ENCODE results near the gene ASNSD1. TPM values are rescaled to one million over a fixed set of nuclear protein-coding genes. Genes with fewer than 3 reads are reported as not detected.

Gene ASNSD1
- 95.8 and 99.3 TPM in 2 replicates for total RNA-seq

DNA sequence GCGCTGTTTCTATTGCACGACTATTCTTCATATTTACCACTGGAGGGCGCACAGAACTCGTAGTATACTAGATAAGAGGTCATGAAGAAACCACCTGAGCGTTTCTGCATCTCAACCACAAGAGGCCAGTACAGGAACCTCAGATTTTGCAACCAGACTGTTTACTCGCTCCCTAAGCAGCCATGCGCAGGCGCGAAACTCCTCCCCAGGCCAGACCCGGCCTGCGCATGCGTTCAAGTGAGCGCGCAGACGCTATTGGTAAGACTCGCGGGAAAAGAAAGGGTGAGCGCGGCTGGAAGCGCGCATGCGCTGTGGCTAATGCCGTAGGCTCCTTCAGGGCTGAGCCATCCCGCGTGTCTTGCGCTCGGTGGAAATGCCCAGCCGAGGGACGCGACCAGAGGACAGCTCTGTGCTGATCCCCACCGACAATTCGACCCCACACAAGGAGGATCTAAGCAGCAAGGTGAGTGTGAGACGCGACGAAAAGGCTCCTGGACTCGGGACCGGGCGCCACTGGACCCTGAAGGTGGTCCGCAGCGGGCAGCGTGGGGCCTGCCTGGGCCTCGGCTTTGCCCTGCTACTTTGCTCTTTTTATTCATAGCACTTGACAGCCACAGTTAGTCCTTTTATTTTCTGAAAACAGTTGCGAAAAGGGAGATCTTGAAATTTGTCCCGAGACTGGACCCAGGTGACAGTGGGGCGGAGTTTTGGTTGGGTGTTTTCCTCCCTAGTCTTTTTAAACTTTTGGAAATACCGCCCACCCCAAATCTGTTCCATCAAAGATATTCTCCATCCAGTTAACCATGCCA is at the start of gene ASNSD1:
TSS of gene ASNSD1 (plus strand) at position 312 of the 809 bp plus-strand sequence. CDS start 4,674 bp downstream, outside the sequence.

DNA sequence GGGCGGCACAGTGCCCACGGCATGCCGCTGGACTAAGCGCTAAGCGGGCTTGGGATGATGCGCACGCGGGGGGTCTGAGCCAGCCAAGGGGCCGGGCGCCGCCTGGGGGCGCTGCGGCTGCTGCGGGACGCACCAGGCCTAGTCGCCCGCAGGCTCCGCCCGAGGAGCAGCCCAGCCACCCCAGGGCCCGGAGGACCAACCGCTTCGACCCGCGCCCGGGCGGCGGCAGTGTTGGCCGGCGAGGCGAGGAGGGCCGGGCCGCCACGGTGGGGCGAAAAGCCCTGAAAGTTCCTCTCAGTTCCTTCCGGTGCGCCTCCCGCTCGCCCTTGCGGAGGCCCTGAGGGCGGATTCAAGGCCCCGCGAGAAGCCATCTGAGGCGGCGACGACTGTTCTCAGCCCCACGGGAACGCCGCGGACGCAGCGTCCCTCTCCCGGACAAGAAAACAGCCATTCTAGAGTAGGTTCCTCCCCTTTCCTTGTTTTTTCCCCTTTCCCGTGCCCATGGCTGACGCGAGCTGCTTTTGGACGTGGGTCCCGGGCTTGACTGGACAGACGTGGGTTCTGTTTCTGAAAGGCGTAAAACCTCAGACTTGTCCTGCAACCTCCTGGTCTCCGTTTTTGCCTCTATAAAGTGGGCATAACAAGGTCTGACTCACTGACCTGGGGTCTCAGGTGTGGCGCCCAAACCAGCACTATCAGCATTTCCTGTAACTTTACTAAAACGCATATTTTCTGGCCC is 13.3 kb downstream of the ASNSD1 start, which contains the start of gene ANKAR:
TSS of gene ANKAR (plus strand) at position 297 of the 739 bp plus-strand sequence. CDS start 1,821 bp downstream, outside the sequence.

Other genes starting within 250 kb of the ASNSD1 start
- gene WDR75, start 220.0 kb upstream of the ASNSD1 start, total RNA-seq: 88.4 and 91.7 TPM in 2 replicates
- gene SLC40A1, start 80.7 kb upstream of the ASNSD1 start, total RNA-seq: 6.1 and 34.2 TPM in 2 replicates
- gene ANKAR, start 13.2 kb downstream of the ASNSD1 start, total RNA-seq: 6.6 and 8.4 TPM in 2 replicates
- gene OSGEPL1, start 101.3 kb downstream of the ASNSD1 start, total RNA-seq: 9.3 and 10.5 TPM in 2 replicates
- gene ORMDL1, start 122.9 kb downstream of the ASNSD1 start, total RNA-seq: 55.9 and 67.6 TPM in 2 replicates
- gene PMS1, start 123.0 kb downstream of the ASNSD1 start, total RNA-seq: 34.7 and 37.5 TPM in 2 replicates

Measured in thoracic aorta endothelial cell (primary cell).